GM06990 (cell line): Measurements from ENCODE around the gene BCOR.
A peak's percentile ranks its signal among the peaks of the same experiment; 100 is the strongest.

ENCODE experiments used
- DNase-seq: peaks from one replicate; pipeline ENCODE4 v3.0.0-alpha.2; 2011; ENCODE audit not compliant: insufficient read length; ENCODE audit errors: extremely low read depth
- H3K27me3 ChIP-seq: replicated peaks from 2 replicates; pipeline ENCODE4 v1.6.0; 2011; ENCODE audit warnings: low read length; ENCODE audit not compliant: control insufficient read depth, insufficient read depth
- H3K36me3 ChIP-seq: 2 replicates; pipeline ENCODE4 v1.5.1; 2011; ENCODE audit warnings: low read length; ENCODE audit not compliant: control insufficient read depth, insufficient read depth
- H3K4me3 ChIP-seq: replicated peaks from 2 replicates; pipeline ENCODE4 v1.5.1; 2011; ENCODE audit warnings: low read depth, mild to moderate bottlenecking, control low read depth, low read length
- TF ChIP-seq, protein P1 (sequence below): IDR thresholded peaks from 2 replicates; pipeline ENCODE4 v1.5.1; 2011; ENCODE audit warnings: low read length, control low read depth, mild to moderate bottlenecking, inconsistent platforms; ENCODE audit not compliant: insufficient read depth, poor library complexity, severe bottlenecking

BCOR gene

DNA sequence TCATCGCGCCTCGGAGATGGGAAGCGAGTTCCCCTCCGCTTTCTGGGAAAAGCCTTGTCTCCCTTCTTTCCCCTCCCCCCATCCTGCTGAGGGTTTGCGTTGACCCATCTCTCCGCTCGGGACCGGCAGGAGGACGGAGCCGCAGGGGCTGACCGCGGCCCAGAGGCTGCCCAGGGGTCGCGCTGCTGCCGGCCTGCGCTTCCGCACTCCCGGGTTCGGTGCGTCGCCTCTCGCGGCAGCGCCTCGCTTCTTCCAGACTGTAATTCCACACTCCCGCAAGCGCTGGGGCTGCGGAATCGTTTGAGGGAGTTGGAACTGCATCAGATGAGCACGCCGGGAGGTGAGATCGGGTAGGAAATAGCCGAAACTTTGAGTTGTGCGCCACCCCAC lies 88.3 kb downstream of the BCOR start:
- TF ChIP-seq, protein P1, sequence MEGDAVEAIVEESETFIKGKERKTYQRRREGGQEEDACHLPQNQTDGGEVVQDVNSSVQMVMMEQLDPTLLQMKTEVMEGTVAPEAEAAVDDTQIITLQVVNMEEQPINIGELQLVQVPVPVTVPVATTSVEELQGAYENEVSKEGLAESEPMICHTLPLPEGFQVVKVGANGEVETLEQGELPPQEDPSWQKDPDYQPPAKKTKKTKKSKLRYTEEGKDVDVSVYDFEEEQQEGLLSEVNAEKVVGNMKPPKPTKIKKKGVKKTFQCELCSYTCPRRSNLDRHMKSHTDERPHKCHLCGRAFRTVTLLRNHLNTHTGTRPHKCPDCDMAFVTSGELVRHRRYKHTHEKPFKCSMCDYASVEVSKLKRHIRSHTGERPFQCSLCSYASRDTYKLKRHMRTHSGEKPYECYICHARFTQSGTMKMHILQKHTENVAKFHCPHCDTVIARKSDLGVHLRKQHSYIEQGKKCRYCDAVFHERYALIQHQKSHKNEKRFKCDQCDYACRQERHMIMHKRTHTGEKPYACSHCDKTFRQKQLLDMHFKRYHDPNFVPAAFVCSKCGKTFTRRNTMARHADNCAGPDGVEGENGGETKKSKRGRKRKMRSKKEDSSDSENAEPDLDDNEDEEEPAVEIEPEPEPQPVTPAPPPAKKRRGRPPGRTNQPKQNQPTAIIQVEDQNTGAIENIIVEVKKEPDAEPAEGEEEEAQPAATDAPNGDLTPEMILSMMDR = no peak
- Histone ChIP-seq H3K27me3 (no peaks in the 10 kb centered on the region; the same call in 1 of the 2 replicates), H3K4me3 (no peak overlapping the region), H3K36me3 (no peaks in the 10 kb centered on the region)
- DNase-seq = no peak

DNA sequence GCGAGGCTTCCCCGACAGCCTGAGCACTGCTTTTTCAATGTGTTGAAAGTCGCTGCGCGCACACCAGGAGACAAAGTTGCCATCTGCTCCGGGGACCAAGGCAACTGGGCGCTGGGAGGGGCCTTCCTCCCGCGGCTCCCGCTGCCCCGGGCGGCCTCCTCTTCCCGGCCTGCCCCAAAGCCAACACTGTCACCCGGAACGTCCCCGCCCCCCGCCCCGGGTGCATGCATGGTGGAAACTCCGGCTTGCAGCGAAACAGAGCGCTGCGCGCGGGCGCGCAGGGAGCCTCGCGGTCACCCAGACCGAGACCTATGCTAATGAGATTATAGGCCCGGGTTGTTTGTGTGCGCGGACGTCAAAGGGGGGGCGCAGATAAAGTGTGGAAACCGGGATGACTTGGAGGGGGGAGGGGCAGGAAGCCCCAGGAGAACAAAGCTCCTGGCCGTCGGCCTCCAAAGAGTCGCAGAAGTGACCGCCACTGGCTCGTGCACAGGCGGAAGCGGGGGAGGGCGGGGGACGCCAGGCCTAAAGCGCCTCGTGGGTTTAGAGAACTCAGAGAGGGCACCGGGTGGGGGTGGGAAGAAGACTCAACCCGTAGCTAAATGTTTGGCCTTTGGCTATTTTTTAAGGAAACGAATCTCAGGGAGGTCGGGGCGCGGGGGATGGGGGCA lies 88.8 kb downstream of the BCOR start:
- H3K4me3 ChIP-seq = peak overlapping the region; percentile 22
- no peak for DNase-seq
- H3K36me3 ChIP-seq = no peaks in the 10 kb centered on the region
- no peaks in the 10 kb centered on the region; the same call in 1 of the 2 replicates for H3K27me3 ChIP-seq
- TF ChIP-seq, protein P1 = no peak

DNA sequence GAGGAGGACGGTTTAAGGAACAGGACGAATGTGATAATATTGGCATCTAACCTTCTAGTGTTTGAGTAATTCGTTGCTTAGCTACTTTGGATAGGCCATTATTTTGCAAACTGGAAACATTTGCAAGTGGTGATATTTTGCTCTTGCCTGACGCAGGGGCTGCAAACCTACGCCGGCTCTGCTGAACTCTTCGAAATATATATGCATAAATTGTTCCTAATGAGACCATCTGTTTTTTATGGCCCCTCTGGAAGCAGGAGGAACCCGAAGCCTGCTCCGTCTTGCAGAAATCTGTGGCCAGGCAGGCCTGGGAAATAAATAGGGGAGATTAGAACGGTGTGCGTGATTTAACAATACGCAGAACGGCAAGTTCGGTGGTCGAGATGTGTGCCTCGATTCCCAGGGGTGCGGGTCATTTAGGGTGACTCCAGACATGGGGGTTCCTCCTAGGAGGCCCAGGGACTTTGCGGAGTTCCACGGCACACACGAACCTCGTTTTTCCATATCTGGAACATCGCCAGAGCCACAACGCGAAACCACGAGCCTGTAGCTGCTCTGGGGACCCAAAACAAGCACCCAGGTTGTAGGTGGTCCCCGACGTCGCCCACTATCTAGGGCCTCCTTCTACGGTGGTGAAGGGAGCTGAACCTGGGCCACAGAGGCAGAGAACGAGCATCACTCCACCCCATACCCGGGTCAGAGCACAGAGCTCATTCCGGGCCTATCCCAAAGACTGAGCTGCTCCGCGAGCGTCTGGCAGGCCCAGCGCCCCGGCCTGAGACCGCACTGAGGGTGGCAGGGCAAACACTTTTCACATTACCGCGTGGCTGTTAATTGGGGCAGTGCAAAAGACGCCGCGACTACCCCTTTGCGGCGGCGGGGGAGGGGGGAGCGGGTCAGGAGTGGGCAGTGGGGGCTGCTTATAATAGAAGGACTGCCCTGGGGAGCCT lies 89.7 kb downstream of the BCOR start:
- no peaks in the 10 kb centered on the region; the same call in 1 of the 2 replicates for H3K27me3 ChIP-seq
- no peak for DNase-seq
- H3K36me3 ChIP-seq = no peaks in the 10 kb centered on the region
- no peak overlapping the region; the same call in 1 of the 2 replicates for H3K4me3 ChIP-seq
- TF ChIP-seq, protein P1 = no peak

DNA sequence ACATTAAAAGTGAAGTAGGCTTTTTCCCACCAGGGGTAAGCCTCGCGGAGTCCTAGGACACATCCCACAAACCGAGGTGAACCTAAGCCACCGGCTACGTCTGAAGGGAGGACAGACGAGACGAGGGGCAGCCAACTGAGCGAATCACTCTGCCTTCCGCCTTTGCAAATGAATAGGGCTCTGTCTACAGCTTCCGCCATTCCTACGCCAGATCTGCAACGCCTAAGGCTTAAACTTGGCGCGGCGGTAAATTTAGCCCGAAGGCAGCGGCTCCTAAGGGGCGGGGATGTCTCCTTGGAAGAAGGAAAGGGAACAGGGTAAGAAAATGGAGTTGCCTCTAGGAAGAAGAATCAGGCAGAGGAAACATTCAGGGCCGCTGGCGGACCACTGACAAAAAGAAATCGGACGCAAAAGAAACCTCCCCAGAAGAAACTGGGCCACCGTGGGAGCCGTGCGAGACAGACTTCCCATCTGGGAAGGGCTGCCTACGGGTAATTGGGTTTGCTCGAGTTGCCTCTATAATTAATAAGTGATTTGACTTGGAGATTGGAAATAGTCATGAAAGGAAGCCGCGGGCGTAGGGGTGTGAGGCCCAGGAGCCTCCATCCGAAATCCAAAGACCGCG lies 90.5 kb downstream of the BCOR start:
- Histone ChIP-seq H3K27me3 (no peaks in the 10 kb centered on the region; the same call in 1 of the 2 replicates), H3K36me3 (no peaks in the 10 kb centered on the region), H3K4me3 (no peak overlapping the region)
- no peak for DNase-seq
- TF ChIP-seq, protein P1 = no peak

DNA sequence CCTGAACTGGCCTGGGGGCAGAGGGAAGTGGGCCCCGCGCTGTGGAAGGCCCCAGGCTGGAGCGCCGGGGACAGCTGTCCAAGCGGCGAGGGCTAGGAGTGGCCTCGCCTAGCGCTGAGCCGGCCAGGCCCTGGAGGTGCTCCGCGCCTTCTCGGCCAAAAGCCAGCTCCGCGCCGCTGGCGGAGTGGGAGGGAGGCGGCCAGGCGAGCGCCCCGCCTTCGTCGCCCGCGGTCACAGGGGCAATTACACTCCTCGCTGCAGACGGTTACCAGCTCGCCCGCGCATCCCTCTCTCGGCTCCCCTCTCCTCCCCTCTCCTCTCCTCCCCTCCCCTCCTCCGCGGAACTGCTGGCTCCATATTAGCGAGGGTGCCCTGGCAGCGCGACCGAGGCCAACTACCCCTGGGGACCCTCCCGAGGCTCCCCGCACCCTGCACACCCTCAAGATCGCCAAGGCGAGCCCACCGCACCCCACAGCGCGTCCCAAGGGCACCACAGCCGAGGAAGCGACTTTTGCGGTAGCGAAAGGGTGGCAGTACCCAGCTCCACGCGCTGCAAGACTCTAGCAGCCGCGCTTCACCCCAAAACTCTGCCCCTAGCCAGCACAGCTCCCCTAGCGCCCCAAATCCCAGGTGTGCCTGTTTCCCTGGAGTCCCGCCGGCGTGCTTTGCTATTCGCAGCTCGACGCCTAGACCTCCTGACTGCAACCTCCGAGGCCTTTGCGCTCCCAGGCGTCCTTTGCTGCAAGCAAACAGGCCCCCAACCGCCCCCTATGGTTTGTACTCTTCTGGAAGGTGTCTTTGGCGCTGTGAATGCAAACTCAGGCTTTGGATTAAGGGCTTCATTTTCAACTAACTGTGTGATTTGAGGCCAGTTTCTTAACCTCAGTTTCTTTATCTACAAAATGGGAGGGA lies 91.4 kb downstream of the BCOR start:
- DNase-seq = no peak
- H3K27me3 ChIP-seq = no peaks in the 10 kb centered on the region; the same call in 1 of the 2 replicates
- no peak overlapping the region for H3K4me3 ChIP-seq
- no peaks in the 10 kb centered on the region for H3K36me3 ChIP-seq
- TF ChIP-seq, protein P1 = no peak
